GM12891 (cell line): Measurements from ENCODE around the gene RYR3.

Source experiments
- DNase-seq: peaks from one replicate; pipeline ENCODE4 v3.0.0; 2011; ENCODE audit warnings: low spot score; ENCODE audit not compliant: insufficient read length
- FAIRE-seq: peaks from 2 replicates; lab custom pipeline; 2011; peaks lifted over from hg19 to GRCh38; lab: Jason Lieb, UNC
- PAX5 ChIP-seq: IDR thresholded peaks from 2 replicates; pipeline ENCODE4 v1.6.1; 2011; ENCODE audit warnings: low read length, moderate library complexity, mild to moderate bottlenecking; ENCODE audit not compliant: insufficient read depth, severe bottlenecking
- POLR2A ChIP-seq: IDR thresholded peaks from 2 replicates; pipeline ENCODE4 v1.6.1; 2011; ENCODE audit warnings: low read depth, low read length, control low read depth
- POLR2AphosphoS5 ChIP-seq: IDR thresholded peaks from 2 replicates; pipeline ENCODE4 v1.6.1; 2011; ENCODE audit warnings: low read depth, low read length, control low read depth
- POU2F2 ChIP-seq: IDR thresholded peaks from 2 replicates; pipeline ENCODE4 v1.6.1; 2011; ENCODE audit warnings: low read depth, mild to moderate bottlenecking, control low read depth, low read length, moderate library complexity
- SPI1 ChIP-seq: IDR thresholded peaks from 2 replicates; pipeline ENCODE4 v1.6.1; 2011; ENCODE audit warnings: low read depth, low read length, control low read depth
- TAF1 ChIP-seq: IDR thresholded peaks from 2 replicates; pipeline ENCODE4 v1.6.1; 2011; ENCODE audit warnings: low read depth, low read length, control low read depth

The RYR3 gene

GRCh38 chr15:33440900-33441299 is 130.1 kb downstream of the RYR3 start:
- FAIRE-seq: no peak
- DNase-seq: no peak
- TF ChIP-seq PAX5 (no peak), POLR2AphosphoS5 (no peak), SPI1 (no peak), POU2F2 (no peak), POLR2A (no peak), TAF1 (no peak)

GRCh38 chr15:33442449-33442848 is 131.7 kb downstream of the RYR3 start:
- DNase-seq (no peak), FAIRE-seq (no peak)
- TF ChIP-seq POLR2A (no peak), POLR2AphosphoS5 (no peak), PAX5 (no peak), TAF1 (no peak), SPI1 (no peak), POU2F2 (no peak)

- TF ChIP-seq POU2F2 (no peak), PAX5 (no peak), TAF1 (no peak), SPI1 (no peak), POLR2AphosphoS5 (no peak), POLR2A (no peak)
- FAIRE-seq (no peak), DNase-seq (no peak)
Measured at GRCh38 chr15:33443708-33444107, 132.9 kb downstream of the RYR3 start.

GRCh38 chr15:33445984-33446383 is 135.2 kb downstream of the RYR3 start:
- FAIRE-seq (no peak), DNase-seq (no peak)
- TF ChIP-seq POLR2A (no peak), SPI1 (no peak), PAX5 (no peak)

- FAIRE-seq (no peak), DNase-seq (no peak)
Measured at GRCh38 chr15:33448151-33448550, 137.4 kb downstream of the RYR3 start.

GRCh38 chr15:33448961-33449606 is 138.3 kb downstream of the RYR3 start:
- FAIRE-seq (no peak), DNase-seq (no peak)
- no peak for TF ChIP-seq TAF1
- TF ChIP-seq SPI1: no peak
- TF ChIP-seq POU2F2: no peak
- TF ChIP-seq POLR2A: no peak
- no peak for TF ChIP-seq PAX5
- TF ChIP-seq POLR2AphosphoS5: no peak

More at GRCh38 chr15:33448151-33448550, 137.4 kb downstream of the RYR3 start:
- TF ChIP-seq POLR2A: no peak
- TF ChIP-seq TAF1: no peak
- TF ChIP-seq SPI1: no peak
- TF ChIP-seq POU2F2: no peak
- no peak for TF ChIP-seq POLR2AphosphoS5
- no peak for TF ChIP-seq PAX5

GRCh38 chr15:33449810-33450209 is 139.0 kb downstream of the RYR3 start:
- no peak for TF ChIP-seq POU2F2
- no peak for TF ChIP-seq PAX5
- TF ChIP-seq POLR2AphosphoS5: no peak
- TF ChIP-seq SPI1: no peak
- no peak for DNase-seq
- FAIRE-seq: no peak

GRCh38 chr15:33451385-33451784 is 140.6 kb downstream of the RYR3 start:
- FAIRE-seq (no peak), DNase-seq (no peak)
- TF ChIP-seq SPI1: no peak
- TF ChIP-seq POU2F2: no peak
- no peak for TF ChIP-seq POLR2AphosphoS5
- no peak for TF ChIP-seq POLR2A
- no peak for TF ChIP-seq PAX5
- TF ChIP-seq TAF1: no peak

GRCh38 chr15:33453761-33454160 is 143.0 kb downstream of the RYR3 start:
- FAIRE-seq (no peak), DNase-seq (no peak)
- TF ChIP-seq SPI1: no peak
- no peak for TF ChIP-seq PAX5
- TF ChIP-seq POLR2A: no peak
- TF ChIP-seq POU2F2: no peak
- TF ChIP-seq TAF1: no peak
- TF ChIP-seq POLR2AphosphoS5: no peak

- FAIRE-seq (no peak), DNase-seq (no peak)
- TF ChIP-seq TAF1 (no peak), POU2F2 (no peak)
Measured at GRCh38 chr15:33454346-33454745, 143.6 kb downstream of the RYR3 start.

GRCh38 chr15:33454996-33455395 is 144.2 kb downstream of the RYR3 start:
- DNase-seq: no peak
- FAIRE-seq: no peak
- TF ChIP-seq TAF1: no peak
- TF ChIP-seq POLR2AphosphoS5: no peak
- no peak for TF ChIP-seq POU2F2
